Measurements from ENCODE around the gene MUTYH.

GRCh38 chr1:45381243-45381642 is 41.0 kb upstream of the MUTYH start:
- TF ChIP-seq EP300 (IDR thresholded peaks at IDR 0.05): no peak
- TF ChIP-seq POLR2A (IDR thresholded peaks at IDR 0.05): no peak
- TF ChIP-seq, protein P1, sequence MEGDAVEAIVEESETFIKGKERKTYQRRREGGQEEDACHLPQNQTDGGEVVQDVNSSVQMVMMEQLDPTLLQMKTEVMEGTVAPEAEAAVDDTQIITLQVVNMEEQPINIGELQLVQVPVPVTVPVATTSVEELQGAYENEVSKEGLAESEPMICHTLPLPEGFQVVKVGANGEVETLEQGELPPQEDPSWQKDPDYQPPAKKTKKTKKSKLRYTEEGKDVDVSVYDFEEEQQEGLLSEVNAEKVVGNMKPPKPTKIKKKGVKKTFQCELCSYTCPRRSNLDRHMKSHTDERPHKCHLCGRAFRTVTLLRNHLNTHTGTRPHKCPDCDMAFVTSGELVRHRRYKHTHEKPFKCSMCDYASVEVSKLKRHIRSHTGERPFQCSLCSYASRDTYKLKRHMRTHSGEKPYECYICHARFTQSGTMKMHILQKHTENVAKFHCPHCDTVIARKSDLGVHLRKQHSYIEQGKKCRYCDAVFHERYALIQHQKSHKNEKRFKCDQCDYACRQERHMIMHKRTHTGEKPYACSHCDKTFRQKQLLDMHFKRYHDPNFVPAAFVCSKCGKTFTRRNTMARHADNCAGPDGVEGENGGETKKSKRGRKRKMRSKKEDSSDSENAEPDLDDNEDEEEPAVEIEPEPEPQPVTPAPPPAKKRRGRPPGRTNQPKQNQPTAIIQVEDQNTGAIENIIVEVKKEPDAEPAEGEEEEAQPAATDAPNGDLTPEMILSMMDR (IDR thresholded peaks at IDR 0.05): no peak
- no peak for TF ChIP-seq POLR2AphosphoS5 (IDR thresholded peaks at IDR 0.05)

Measured in stomach (tissue), 4 donors.